H9 (cell line): ENCODE measurements around the gene FBL. TPM values are rescaled to one million over a fixed set of nuclear protein-coding genes. Genes with fewer than 3 reads are reported as not detected.

Experiments used
- DNase-seq: peaks from one replicate; pipeline ENCODE4 v3.0.0-alpha.2; 2017
- H2AFZ ChIP-seq: one replicate; pipeline ENCODE4 v1.6.1; 2013; ENCODE audit warnings: mild to moderate bottlenecking, low read length, control low read depth, moderate library complexity
- H2AK5ac ChIP-seq: 2 replicates; pipeline ENCODE4 v1.6.1; 2013; ENCODE audit warnings: low read length, control low read depth, mixed read lengths; ENCODE audit not compliant: insufficient read length
- H2BK120ac ChIP-seq: one replicate; pipeline ENCODE4 v1.6.1; 2013; ENCODE audit warnings: low read depth, mild to moderate bottlenecking, low read length, control low read depth, inconsistent platforms; ENCODE audit not compliant: poor library complexity, severe bottlenecking
- H2BK12ac ChIP-seq: 2 replicates; pipeline ENCODE4 v1.6.1; 2013; ENCODE audit warnings: low read length, control low read depth, mixed read lengths, low read depth; ENCODE audit not compliant: insufficient read length
- H2BK15ac ChIP-seq: 2 replicates; pipeline ENCODE4 v1.6.1; 2013; ENCODE audit warnings: low read depth, low read length, control low read depth
- H2BK20ac ChIP-seq: one replicate; pipeline ENCODE4 v1.6.1; 2013; ENCODE audit warnings: low read depth, mild to moderate bottlenecking, low read length, control low read depth, inconsistent platforms; ENCODE audit not compliant: poor library complexity, severe bottlenecking
- H2BK5ac ChIP-seq: 2 replicates; pipeline ENCODE4 v1.6.1; 2013; ENCODE audit warnings: low read length, control low read depth, mixed read lengths; ENCODE audit not compliant: insufficient read length
- H3K14ac ChIP-seq: 2 replicates; pipeline ENCODE4 v1.6.1; 2013; ENCODE audit warnings: low read length, control low read depth; ENCODE audit not compliant: insufficient read depth
- H3K18ac ChIP-seq: 2 replicates; pipeline ENCODE4 v1.6.1; 2013; ENCODE audit warnings: low read depth, mild to moderate bottlenecking, mixed read lengths, low read length, control low read depth; ENCODE audit not compliant: insufficient read length
- H3K23ac ChIP-seq: 2 replicates; pipeline ENCODE4 v1.6.1; 2013; ENCODE audit warnings: low read length, control low read depth, mixed read lengths, low read depth; ENCODE audit not compliant: insufficient read length
- H3K23me2 ChIP-seq: 2 replicates; pipeline ENCODE4 v1.6.1; 2013; ENCODE audit warnings: low read depth, mild to moderate bottlenecking, mixed read lengths, low read length, control low read depth; ENCODE audit not compliant: insufficient read length, poor library complexity, severe bottlenecking
- H3K27ac ChIP-seq: 2 replicates; pipeline ENCODE4 v1.5.1; 2013; ENCODE audit warnings: low read length, control low read depth, mixed read lengths, low read depth; ENCODE audit not compliant: insufficient read length
- H3K27me3 ChIP-seq: 2 replicates; pipeline ENCODE4 v1.6.1; 2013; ENCODE audit warnings: low read length, control low read depth, inconsistent platforms; ENCODE audit not compliant: insufficient read depth
- H3K4ac ChIP-seq: 2 replicates; pipeline ENCODE4 v1.6.1; 2013; ENCODE audit warnings: low read depth, mild to moderate bottlenecking, control low read depth, inconsistent platforms, low read length, moderate library complexity
- H3K4me1 ChIP-seq: 2 replicates; pipeline ENCODE4 v1.6.1; 2013; ENCODE audit warnings: low read length, control low read depth, inconsistent platforms; ENCODE audit not compliant: insufficient read depth
- H3K4me2 ChIP-seq: 2 replicates; pipeline ENCODE4 v1.6.1; 2013; ENCODE audit warnings: low read length, control low read depth, mixed read lengths; ENCODE audit not compliant: insufficient read length, insufficient read depth
- H3K56ac ChIP-seq: 2 replicates; pipeline ENCODE4 v1.6.1; 2013; ENCODE audit warnings: low read depth, mild to moderate bottlenecking, mixed read lengths, low read length, control low read depth; ENCODE audit not compliant: insufficient read length
- H3K79me1 ChIP-seq: 2 replicates; pipeline ENCODE4 v1.6.1; 2013; ENCODE audit warnings: low read depth, mild to moderate bottlenecking, moderate library complexity, low read length, control low read depth, inconsistent platforms; ENCODE audit not compliant: insufficient read depth, poor library complexity, severe bottlenecking
- H3K79me2 ChIP-seq: 2 replicates; pipeline ENCODE4 v1.6.1; 2013; ENCODE audit warnings: low read length, control low read depth, inconsistent platforms; ENCODE audit not compliant: insufficient read depth
- H3K9ac ChIP-seq: 2 replicates; pipeline ENCODE4 v1.6.1; 2013; ENCODE audit warnings: low read length, control low read depth, mixed read lengths; ENCODE audit not compliant: insufficient read length; ENCODE audit errors: extremely low read depth
- H3K9me3 ChIP-seq: one replicate; pipeline ENCODE4 v1.6.1; 2013; ENCODE audit warnings: low read depth, low read length, inconsistent platforms; ENCODE audit not compliant: control insufficient read depth
- H3T11ph ChIP-seq: one replicate; pipeline ENCODE4 v1.6.1; 2013; ENCODE audit warnings: mild to moderate bottlenecking, low read length, control low read depth, inconsistent platforms
- H4K20me1 ChIP-seq: one replicate; pipeline ENCODE4 v1.6.1; 2013; ENCODE audit not compliant: control insufficient read depth, insufficient read length, insufficient read depth
- H4K5ac ChIP-seq: 2 replicates; pipeline ENCODE4 v1.6.1; 2013; ENCODE audit warnings: low read depth, mild to moderate bottlenecking, mixed read lengths, low read length, control low read depth; ENCODE audit not compliant: insufficient read length
- H4K8ac ChIP-seq: replicated peaks from 2 replicates; pipeline ENCODE4 v1.6.1; 2013; ENCODE audit warnings: low read length, control low read depth, mixed read lengths, low read depth; ENCODE audit not compliant: insufficient read length
- H4K91ac ChIP-seq: 2 replicates; pipeline ENCODE4 v1.6.1; 2013; ENCODE audit warnings: low read depth, mild to moderate bottlenecking, moderate library complexity, mixed read lengths, low read length, control low read depth; ENCODE audit not compliant: insufficient read length
- H3K27ac Mint-ChIP-seq, 3 experiments: 2 replicates in 2 of 3; 3 replicates in 1 of 3; pipeline ENCODE4 v1.8.0; 2020 to 2021; ENCODE audit warnings: mixed read lengths in 3 of 3, mild to moderate bottlenecking in 1 of 3, moderate library complexity in 1 of 3
- H3K27me3 Mint-ChIP-seq: 2 replicates; pipeline ENCODE4 v1.8.0; 2021; ENCODE audit warnings: low read depth, mild to moderate bottlenecking, moderate library complexity, mixed read lengths
- H3K36me3 Mint-ChIP-seq, 3 experiments: 2 replicates in 2 of 3; 3 replicates in 1 of 3; pipeline ENCODE4 v1.8.0; 2020 to 2021; ENCODE audit warnings: low read depth in 3 of 3, mixed read lengths in 3 of 3; ENCODE audit not compliant: insufficient read depth in 1 of 3
- H3K4me1 Mint-ChIP-seq, 2 experiments: 2 replicates each; pipeline ENCODE4 v1.8.0; 2020; ENCODE audit warnings: mixed read lengths in 2 of 2
- H3K4me3 Mint-ChIP-seq, 2 experiments: 2 replicates in 1 of 2; 3 replicates in 1 of 2; pipeline ENCODE4 v1.8.0; 2020 to 2021; ENCODE audit warnings: mild to moderate bottlenecking in 2 of 2, mixed read lengths in 2 of 2, moderate library complexity in 1 of 2
- H3K9me3 Mint-ChIP-seq, 2 experiments: 2 replicates in 1 of 2; 3 replicates in 1 of 2; pipeline ENCODE4 v1.8.0; 2020; ENCODE audit warnings: mild to moderate bottlenecking in 2 of 2, mixed read lengths in 2 of 2, moderate library complexity in 1 of 2
- CTCF ChIP-seq: fragments of 200-600 bp; sonication (generic); conservative IDR thresholded peaks from 3 replicates; pipeline ENCODE4 v1.8.0; 2021; ENCODE audit warnings: antibody characterized with exemption, mild to moderate bottlenecking
- WGBS: extraction: QIAGEN DNeasy Blood & Tissue Kit; methylation state at CpG from one replicate; pipeline ENCODE4 v1.1.7; 2013; ENCODE audit warnings: missing lambda C conversion rate, low lambda C conversion rate, mixed read lengths; ENCODE audit not compliant: insufficient read length; ENCODE audit errors: extremely low coverage; 5-methylcytosine and 5-hydroxymethylcytosine counted together
- total RNA-seq: library from RNA; stranded (reverse); gene quantifications from 2 replicates; pipeline ENCODE4 v1.2.1, GENCODE V29; 2021

The FBL gene
- total RNA-seq, 1 experiment from 2014 or later: 625 TPM

GRCh38 chr19:39870171-39870971 is 24.2 kb upstream of the FBL start:
- Histone ChIP-seq H3K18ac (peak overlapping the region; percentile 32), H3K56ac (no peak overlapping the region), H3K9ac (no peak overlapping the region), H3K27ac (no peak overlapping the region), H2AK5ac (no peak overlapping the region), H2AFZ (no peak overlapping the region), H3K4me1 (no peaks in the 10 kb centered on the region), H3K9me3 (no peaks in the 10 kb centered on the region), H3K4ac (no peak overlapping the region), H3K79me2 (no peaks in the 10 kb centered on the region), H3K4me2 (peak overlapping the region; percentile 9), H4K20me1 (no peaks in the 10 kb centered on the region), H2BK120ac (no peak overlapping the region), H3K23ac (no peak overlapping the region), H2BK5ac (no peak overlapping the region), H3K14ac (no peak overlapping the region), H3K79me1 (no peaks in the 10 kb centered on the region), H2BK12ac (no peak overlapping the region), H4K91ac (no peak overlapping the region), H3K27me3 (no peaks in the 10 kb centered on the region), H2BK15ac (no peak overlapping the region), H3T11ph (no peak overlapping the region), H4K5ac (no peak overlapping the region), H4K8ac (no peak overlapping the region), H2BK20ac (no peak overlapping the region), H3K23me2 (no peaks in the 10 kb centered on the region)
- Mint-ChIP-seq H3K27ac (peak overlapping the region in 2 of 3 experiments; percentile 31 to 71; a peak in 2 of 7 replicates), H3K9me3 (no peaks in the 10 kb centered on the region), H3K4me3 (peak overlapping the region; percentile 36 to 56; a peak in 4 of 5 replicates), H3K36me3 (no peaks in the 10 kb centered on the region; a peak in 1 of 7 replicates), H3K4me1 (peaks cover 7 to 8% of the 10 kb centered on the region in 2 experiments), H3K27me3 (peaks cover 14% of the 10 kb centered on the region)
- TF ChIP-seq CTCF: no peak
- no CpG with 5 or more reads among the region's 16 CpGs for WGBS
- peak; percentile 86 for DNase-seq
